ENCODE measurements around the gene MRPS27.

Gene MRPS27

GRCh38 chr5:72294473-72294872, 25.6 kb downstream of the MRPS27 start:
- TF ChIP-seq FOXP2 (optimal IDR thresholded peaks at IDR 0.05; ENCODE audit: borderline replicate concordance, extremely low read depth, extremely low read length, insufficient read depth) (no peak), SIN3A (IDR thresholded peaks at IDR 0.05; ENCODE audit: borderline replicate concordance, insufficient read depth, low read length) (no peak), POLR2AphosphoS5 (IDR thresholded peaks at IDR 0.05; ENCODE audit: low read depth, low read length) (no peak), TAF1 (IDR thresholded peaks at IDR 0.05; ENCODE audit: borderline replicate concordance, insufficient read depth, low read length) (no peak), REST (IDR thresholded peaks at IDR 0.05; ENCODE audit: insufficient read depth in 1 of 2, low read depth in 2 of 2, low read length in 2 of 2) (no peak)

- no peak for TF ChIP-seq REST (IDR thresholded peaks at IDR 0.05; ENCODE audit: insufficient read depth in 1 of 2, low read depth in 2 of 2, low read length in 2 of 2)
- no peak for TF ChIP-seq FOXP2 (optimal IDR thresholded peaks at IDR 0.05; ENCODE audit: borderline replicate concordance, extremely low read depth, extremely low read length, insufficient read depth)
- no peak for TF ChIP-seq SIN3A (IDR thresholded peaks at IDR 0.05; ENCODE audit: borderline replicate concordance, insufficient read depth, low read length)
- TF ChIP-seq TAF1 (IDR thresholded peaks at IDR 0.05; ENCODE audit: borderline replicate concordance, insufficient read depth, low read length) = no peak
- TF ChIP-seq POLR2AphosphoS5 (IDR thresholded peaks at IDR 0.05; ENCODE audit: low read depth, low read length) = no peak
Measured at GRCh38 chr5:72293495-72294055, 26.5 kb downstream of the MRPS27 start.

GRCh38 chr5:72292411-72292810, 27.6 kb downstream of the MRPS27 start:
- TF ChIP-seq FOXP2 (optimal IDR thresholded peaks at IDR 0.05; ENCODE audit: borderline replicate concordance, extremely low read depth, extremely low read length, insufficient read depth) (no peak), POLR2AphosphoS5 (IDR thresholded peaks at IDR 0.05; ENCODE audit: low read depth, low read length) (no peak), REST (IDR thresholded peaks at IDR 0.05; ENCODE audit: insufficient read depth in 1 of 2, low read depth in 2 of 2, low read length in 2 of 2) (no peak), SIN3A (IDR thresholded peaks at IDR 0.05; ENCODE audit: borderline replicate concordance, insufficient read depth, low read length) (no peak), TAF1 (IDR thresholded peaks at IDR 0.05; ENCODE audit: borderline replicate concordance, insufficient read depth, low read length) (no peak)

GRCh38 chr5:72291601-72292000, 28.4 kb downstream of the MRPS27 start:
- TF ChIP-seq SIN3A (IDR thresholded peaks at IDR 0.05; ENCODE audit: borderline replicate concordance, insufficient read depth, low read length) (no peak), FOXP2 (optimal IDR thresholded peaks at IDR 0.05; ENCODE audit: borderline replicate concordance, extremely low read depth, extremely low read length, insufficient read depth) (no peak), POLR2AphosphoS5 (IDR thresholded peaks at IDR 0.05; ENCODE audit: low read depth, low read length) (no peak), TAF1 (IDR thresholded peaks at IDR 0.05; ENCODE audit: borderline replicate concordance, insufficient read depth, low read length) (no peak)

GRCh38 chr5:72290356-72291133, 29.5 kb downstream of the MRPS27 start:
- no peak for TF ChIP-seq SIN3A (IDR thresholded peaks at IDR 0.05; ENCODE audit: borderline replicate concordance, insufficient read depth, low read length)
- TF ChIP-seq REST (IDR thresholded peaks at IDR 0.05; ENCODE audit: insufficient read depth in 1 of 2, low read depth in 2 of 2, low read length in 2 of 2) = no peak
- TF ChIP-seq POLR2AphosphoS5 (IDR thresholded peaks at IDR 0.05; ENCODE audit: low read depth, low read length) = no peak
- no peak for TF ChIP-seq FOXP2 (optimal IDR thresholded peaks at IDR 0.05; ENCODE audit: borderline replicate concordance, extremely low read depth, extremely low read length, insufficient read depth)
- no peak for TF ChIP-seq TAF1 (IDR thresholded peaks at IDR 0.05; ENCODE audit: borderline replicate concordance, insufficient read depth, low read length)
